ENCODE results near the gene ZNRF1. TPM values are rescaled to one million over a fixed set of nuclear protein-coding genes. Genes with fewer than 3 reads are reported as not detected.

Gene ZNRF1
- total and polyA plus RNA-seq, 2 donors (not counting 1 experiment from before 2014, with no cell fraction given): 0.27 to 0.76 TPM

DNA sequence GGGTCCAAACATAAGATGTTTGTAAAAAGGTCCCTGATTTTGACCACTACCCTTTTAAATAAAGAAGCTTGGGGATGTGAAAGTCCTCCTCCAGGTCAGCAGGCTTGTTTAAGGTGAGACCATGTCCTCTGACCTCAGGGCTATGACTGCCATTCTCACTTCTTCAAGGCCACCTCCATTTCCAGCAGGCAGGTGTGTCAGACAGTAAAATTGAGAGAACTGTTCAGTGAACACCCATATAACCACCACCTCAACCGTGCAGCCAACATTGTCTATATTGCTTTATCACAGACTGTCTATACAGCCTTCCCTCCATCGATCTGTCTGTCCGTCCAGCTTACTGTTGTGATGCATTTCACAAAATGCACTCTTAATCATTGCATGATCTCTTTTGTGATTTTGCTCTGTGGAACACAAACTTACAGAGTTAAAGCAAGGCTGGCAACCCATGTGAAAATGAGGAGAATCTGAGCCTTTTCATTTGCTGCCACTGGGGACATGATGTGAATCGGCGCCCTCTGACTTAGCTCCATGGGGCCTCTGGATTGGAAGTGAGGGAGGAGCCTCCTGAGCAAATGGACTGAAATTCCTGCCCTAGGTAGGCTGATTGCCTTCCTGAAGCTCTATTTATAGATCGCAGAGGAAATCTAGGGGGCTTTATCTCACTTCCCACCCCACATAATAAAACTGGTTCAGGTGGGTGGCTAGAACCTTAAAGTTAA is 53.8 kb downstream of the ZNRF1 start:
- ATAC-seq (ENCODE audit: low read depth) (no peak), DNase-seq (no peak)
- Histone ChIP-seq H3K4me3 (ENCODE audit: control extremely low read depth in 1 of 5, extremely low read depth in 1 of 5, insufficient read depth in 1 of 5, low read depth in 2 of 5, low read length in 4 of 5) (no peak overlapping the region), H3K36me3 (replicated peaks in 1 of 2; ENCODE audit: control extremely low read depth in 1 of 2, control insufficient read depth in 1 of 2, extremely low read depth in 1 of 2, insufficient read depth in 2 of 2, low read length in 1 of 2) (no peaks in the 10 kb centered on the region), H3K4me2 (replicated peaks; ENCODE audit: low read depth, low read length, poor library complexity, severe bottlenecking) (no peak overlapping the region), H3K27me3 (replicated peaks in 1 of 4; ENCODE audit: control extremely low read depth in 1 of 4, control insufficient read depth in 3 of 4, insufficient read depth in 4 of 4, low read length in 3 of 4) (no peaks in the 10 kb centered on the region), H3K27ac (ENCODE audit: low read length in 2 of 2) (no peak overlapping the region), H2AFZ (ENCODE audit: insufficient read depth, low read depth, low read length, poor library complexity, severe bottlenecking) (no peak overlapping the region), H3K4me1 (ENCODE audit: control insufficient read depth in 2 of 2, insufficient read depth in 2 of 2, low read length in 2 of 2) (no peaks in the 10 kb centered on the region), H3K79me2 (ENCODE audit: control insufficient read depth, insufficient read depth, low read length) (no peaks in the 10 kb centered on the region), H3K9ac (ENCODE audit: low read length) (no peak overlapping the region), H4K20me1 (ENCODE audit: control insufficient read depth, insufficient read depth, low read length, poor library complexity, severe bottlenecking) (no peaks in the 10 kb centered on the region), H3K9me3 (ENCODE audit: control extremely low read depth in 1 of 3, control insufficient read depth in 2 of 3, insufficient read depth in 1 of 3, low read length in 2 of 3) (no peaks in the 10 kb centered on the region)
- intact Hi-C loops (cut with micrococcal nuclease): no loop called here
- Mint-ChIP-seq H3K27ac (no peak overlapping the region), H3K4me1 (no peaks in the 10 kb centered on the region), H3K27me3 (no peaks in the 10 kb centered on the region), H3K9me3 (ENCODE audit: insufficient read depth) (no peaks in the 10 kb centered on the region), H3K4me3 (no peak overlapping the region)
- ChIA-PET POLR2A (no interaction called here), CTCF (interaction anchor here (1.1 kb wide), 1 partner anchor 59 kb away, joined by 3 read pairs; no protein-coding TSS in a partner anchor)
- 88% methylated on average over 4 of the region's 6 CpGs for WGBS (ENCODE audit: insufficient coverage)
- no peak for TF ChIP-seq EZH2 (IDR thresholded peaks at IDR 0.05; ENCODE audit: borderline replicate concordance, insufficient read depth, low read depth, low read length, poor library complexity, severe bottlenecking)
- TF ChIP-seq, protein P1, sequence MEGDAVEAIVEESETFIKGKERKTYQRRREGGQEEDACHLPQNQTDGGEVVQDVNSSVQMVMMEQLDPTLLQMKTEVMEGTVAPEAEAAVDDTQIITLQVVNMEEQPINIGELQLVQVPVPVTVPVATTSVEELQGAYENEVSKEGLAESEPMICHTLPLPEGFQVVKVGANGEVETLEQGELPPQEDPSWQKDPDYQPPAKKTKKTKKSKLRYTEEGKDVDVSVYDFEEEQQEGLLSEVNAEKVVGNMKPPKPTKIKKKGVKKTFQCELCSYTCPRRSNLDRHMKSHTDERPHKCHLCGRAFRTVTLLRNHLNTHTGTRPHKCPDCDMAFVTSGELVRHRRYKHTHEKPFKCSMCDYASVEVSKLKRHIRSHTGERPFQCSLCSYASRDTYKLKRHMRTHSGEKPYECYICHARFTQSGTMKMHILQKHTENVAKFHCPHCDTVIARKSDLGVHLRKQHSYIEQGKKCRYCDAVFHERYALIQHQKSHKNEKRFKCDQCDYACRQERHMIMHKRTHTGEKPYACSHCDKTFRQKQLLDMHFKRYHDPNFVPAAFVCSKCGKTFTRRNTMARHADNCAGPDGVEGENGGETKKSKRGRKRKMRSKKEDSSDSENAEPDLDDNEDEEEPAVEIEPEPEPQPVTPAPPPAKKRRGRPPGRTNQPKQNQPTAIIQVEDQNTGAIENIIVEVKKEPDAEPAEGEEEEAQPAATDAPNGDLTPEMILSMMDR (IDR thresholded peaks at IDR 0.05): no peak

DNA sequence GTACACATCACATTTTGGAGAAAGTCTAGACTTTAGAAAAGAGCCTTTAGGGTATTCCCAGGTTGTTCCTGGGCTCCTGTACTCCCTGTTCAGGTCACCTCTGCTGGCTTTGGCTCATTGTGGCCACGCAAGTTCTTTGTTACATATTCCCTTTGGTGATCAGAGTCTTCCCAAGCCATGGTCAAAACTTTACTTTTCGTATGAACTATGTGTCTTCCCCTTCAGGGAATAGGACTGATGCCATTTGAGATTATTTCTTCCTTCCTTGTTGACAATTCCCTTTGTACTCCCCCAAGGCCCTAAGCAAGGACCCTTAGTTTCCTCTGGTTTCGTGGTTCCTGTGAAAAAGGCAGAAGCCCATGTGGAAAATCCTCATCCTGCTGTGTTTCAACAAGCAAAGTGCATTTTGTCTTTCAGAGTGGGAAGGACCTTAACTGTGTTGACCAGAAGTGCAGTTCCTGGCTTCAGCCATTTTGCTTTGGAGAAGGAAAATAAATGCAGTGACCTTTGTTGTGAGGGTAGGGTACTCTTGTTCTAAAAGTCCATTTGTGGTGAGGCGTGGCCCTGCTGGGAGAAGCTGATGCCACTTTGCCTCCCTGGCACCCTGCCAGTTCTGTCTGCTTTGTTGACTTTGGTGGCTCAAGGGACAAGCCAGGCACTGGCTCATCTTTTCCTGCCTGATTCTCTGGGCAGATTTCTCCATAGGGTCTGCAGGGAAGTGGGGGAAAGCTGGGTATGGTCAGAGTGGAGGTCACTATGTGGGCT is 55.1 kb downstream of the ZNRF1 start:
- ChIA-PET POLR2A (no interaction called here), CTCF (no interaction called here)
- TF ChIP-seq, protein P1 (IDR thresholded peaks at IDR 0.05): no peak
- TF ChIP-seq EZH2 (IDR thresholded peaks at IDR 0.05; ENCODE audit: borderline replicate concordance, insufficient read depth, low read depth, low read length, poor library complexity, severe bottlenecking): no peak
- Histone ChIP-seq H2AFZ (ENCODE audit: insufficient read depth, low read depth, low read length, poor library complexity, severe bottlenecking) (no peak overlapping the region), H3K4me2 (replicated peaks; ENCODE audit: low read depth, low read length, poor library complexity, severe bottlenecking) (no peak overlapping the region), H3K4me1 (ENCODE audit: control insufficient read depth in 2 of 2, insufficient read depth in 2 of 2, low read length in 2 of 2) (no peaks in the 10 kb centered on the region), H3K9me3 (ENCODE audit: control extremely low read depth in 1 of 3, control insufficient read depth in 2 of 3, insufficient read depth in 1 of 3, low read length in 2 of 3) (no peaks in the 10 kb centered on the region), H4K20me1 (ENCODE audit: control insufficient read depth, insufficient read depth, low read length, poor library complexity, severe bottlenecking) (no peaks in the 10 kb centered on the region), H3K9ac (ENCODE audit: low read length) (no peak overlapping the region), H3K27me3 (replicated peaks in 1 of 4; ENCODE audit: control extremely low read depth in 1 of 4, control insufficient read depth in 3 of 4, insufficient read depth in 4 of 4, low read length in 3 of 4) (no peaks in the 10 kb centered on the region), H3K4me3 (ENCODE audit: control extremely low read depth in 1 of 5, extremely low read depth in 1 of 5, insufficient read depth in 1 of 5, low read depth in 2 of 5, low read length in 4 of 5) (no peak overlapping the region), H3K36me3 (replicated peaks in 1 of 2; ENCODE audit: control extremely low read depth in 1 of 2, control insufficient read depth in 1 of 2, extremely low read depth in 1 of 2, insufficient read depth in 2 of 2, low read length in 1 of 2) (no peaks in the 10 kb centered on the region), H3K27ac (ENCODE audit: low read length in 2 of 2) (no peak overlapping the region), H3K79me2 (ENCODE audit: control insufficient read depth, insufficient read depth, low read length) (no peaks in the 10 kb centered on the region)
- no peak overlapping the region for H3K27ac Mint-ChIP-seq
- ATAC-seq (ENCODE audit: low read depth): no peak
- WGBS (ENCODE audit: insufficient coverage): 80% methylated on average over 4 of the region's 4 CpGs
- H3K4me1 Mint-ChIP-seq: no peaks in the 10 kb centered on the region
- no peaks in the 10 kb centered on the region for H3K9me3 Mint-ChIP-seq (ENCODE audit: insufficient read depth)
- no peak for DNase-seq
- intact Hi-C loops (cut with micrococcal nuclease): no loop called here
- H3K27me3 Mint-ChIP-seq: no peaks in the 10 kb centered on the region
- no peak overlapping the region for H3K4me3 Mint-ChIP-seq

Data from B cell (primary cell).